GM08714 (cell line): ENCODE results near the gene GTPBP6.
"Not testable (repeated sequence)": the region's sequence is repeated elsewhere in the genome, so short reads cannot be mapped to it uniquely, and the experiment has no call there.

ENCODE experiments used
- H3K4me3 ChIP-seq: fragments of 200-500 bp; sonication (Bioruptor generic); 2 replicates; pipeline ENCODE4 v1.5.1; 2014; ENCODE audit warnings: mild to moderate bottlenecking, low read length, inconsistent platforms
- ZNF274 ChIP-seq: IDR thresholded peaks from 2 replicates; pipeline ENCODE4 v1.6.1; 2012; ENCODE audit warnings: mild to moderate bottlenecking, low read depth, low read length

GTPBP6 gene

DNA sequence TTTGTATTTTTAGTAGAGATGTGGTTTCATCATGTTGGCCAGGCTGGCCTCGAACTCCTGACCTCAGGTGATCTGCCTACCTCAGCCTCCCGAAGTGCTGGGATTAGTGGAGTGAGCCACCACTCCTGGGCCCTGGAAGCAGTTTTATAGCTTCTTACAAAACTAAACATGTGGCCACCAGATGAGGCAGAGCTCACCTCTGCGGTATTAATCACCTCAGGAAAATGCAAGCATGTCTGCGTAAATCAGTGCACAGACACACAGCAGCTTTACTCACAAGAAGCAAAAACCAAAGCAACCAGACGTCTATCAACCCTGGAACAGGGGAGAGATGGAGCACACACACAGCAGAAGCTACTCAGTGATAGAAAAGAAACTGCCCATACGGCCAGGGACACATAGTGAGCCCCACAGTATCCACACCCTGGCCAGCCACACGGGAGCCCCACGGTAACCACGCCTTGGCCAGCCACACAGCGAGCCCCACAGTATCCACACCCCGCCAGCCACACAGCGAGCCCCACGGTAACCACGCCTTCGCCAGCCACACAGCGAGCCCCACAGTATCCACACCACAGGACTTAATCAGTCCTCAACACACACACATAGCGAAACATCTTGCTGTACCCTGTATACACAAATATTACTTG, 37.9 kb upstream of the GTPBP6 start:
- TF ChIP-seq ZNF274: no peak
- no peak overlapping the region for H3K4me3 ChIP-seq

DNA sequence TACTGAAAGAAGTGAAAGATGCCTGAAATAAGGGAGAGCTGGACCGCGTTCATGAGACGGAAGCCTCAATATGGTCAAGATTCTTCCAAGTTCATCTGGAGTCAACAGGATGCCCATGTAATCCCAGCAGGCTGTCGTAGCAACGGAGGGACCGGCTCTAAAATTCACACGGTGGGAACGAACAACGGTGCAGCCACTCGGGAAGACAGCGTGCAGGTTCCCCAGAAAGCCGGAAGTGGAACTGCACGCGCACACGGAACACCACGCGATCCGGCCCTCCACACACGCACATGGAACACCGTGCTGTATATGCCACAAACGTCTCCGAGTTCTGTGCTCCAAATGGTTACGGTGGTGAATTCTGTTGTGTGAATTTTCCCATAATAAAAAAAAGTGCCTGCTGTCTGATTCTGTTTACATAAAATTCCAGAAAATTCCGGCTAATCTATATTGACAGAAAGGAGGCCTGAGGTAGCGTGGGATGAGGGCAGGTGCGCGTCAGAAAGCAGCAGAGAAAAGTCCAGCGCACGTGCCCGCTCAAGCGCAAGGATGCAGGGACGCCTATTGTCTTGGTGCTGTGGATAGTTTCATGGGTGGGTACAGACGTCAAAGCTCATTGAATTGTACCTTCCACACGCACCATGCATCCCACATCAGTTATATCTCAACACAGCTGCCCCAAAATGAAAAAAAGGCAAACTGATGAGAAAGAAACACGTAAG, 36.9 kb upstream of the GTPBP6 start:
- TF ChIP-seq ZNF274: no peak
- H3K4me3 ChIP-seq: no peak overlapping the region

DNA sequence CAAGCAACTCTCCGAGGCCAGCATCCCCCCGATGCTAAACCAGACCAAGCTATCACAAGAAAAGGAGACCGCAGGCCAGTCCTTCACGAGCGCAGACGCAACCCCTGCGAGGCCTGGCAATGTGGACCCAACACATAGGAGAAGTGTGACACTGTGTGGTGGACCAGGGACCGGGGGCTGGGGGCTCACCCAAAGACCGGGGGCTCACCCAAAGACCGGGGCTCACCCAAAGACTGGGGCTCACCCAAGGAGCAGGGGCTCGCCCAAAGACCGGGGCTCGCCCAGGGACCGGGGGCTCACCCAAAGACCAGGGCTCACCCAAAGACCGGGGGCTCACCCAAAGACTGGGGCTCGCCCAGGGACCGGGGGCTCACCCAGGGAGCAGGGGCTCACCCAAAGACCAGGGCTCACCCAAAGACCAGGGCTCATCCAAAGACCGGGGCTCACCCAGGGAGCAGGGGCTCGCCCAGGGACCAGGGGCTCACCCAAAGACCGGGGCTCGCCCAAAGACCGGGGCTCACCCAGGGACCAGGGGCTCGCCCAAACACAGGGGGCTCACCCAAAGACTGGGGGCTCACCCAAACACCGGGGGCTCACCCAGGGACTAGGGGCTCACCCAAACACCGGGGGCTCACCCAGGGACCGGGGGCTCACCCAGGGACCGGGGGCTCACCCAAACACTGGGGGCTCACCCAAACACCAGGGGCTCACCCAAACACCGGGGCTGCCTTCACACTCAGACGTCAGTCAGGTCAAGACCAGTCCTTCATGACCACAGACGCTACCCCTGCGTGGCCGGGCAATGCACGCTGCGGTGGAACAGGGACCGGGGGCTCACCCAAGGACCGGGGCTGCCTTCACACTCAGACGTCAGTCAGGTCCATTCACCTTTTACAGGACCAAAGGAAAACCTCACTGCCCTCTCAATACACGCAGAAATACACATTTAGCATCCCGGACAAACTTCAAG, 35.3 kb upstream of the GTPBP6 start:
- no peak overlapping the region for H3K4me3 ChIP-seq
- TF ChIP-seq ZNF274: no peak

DNA sequence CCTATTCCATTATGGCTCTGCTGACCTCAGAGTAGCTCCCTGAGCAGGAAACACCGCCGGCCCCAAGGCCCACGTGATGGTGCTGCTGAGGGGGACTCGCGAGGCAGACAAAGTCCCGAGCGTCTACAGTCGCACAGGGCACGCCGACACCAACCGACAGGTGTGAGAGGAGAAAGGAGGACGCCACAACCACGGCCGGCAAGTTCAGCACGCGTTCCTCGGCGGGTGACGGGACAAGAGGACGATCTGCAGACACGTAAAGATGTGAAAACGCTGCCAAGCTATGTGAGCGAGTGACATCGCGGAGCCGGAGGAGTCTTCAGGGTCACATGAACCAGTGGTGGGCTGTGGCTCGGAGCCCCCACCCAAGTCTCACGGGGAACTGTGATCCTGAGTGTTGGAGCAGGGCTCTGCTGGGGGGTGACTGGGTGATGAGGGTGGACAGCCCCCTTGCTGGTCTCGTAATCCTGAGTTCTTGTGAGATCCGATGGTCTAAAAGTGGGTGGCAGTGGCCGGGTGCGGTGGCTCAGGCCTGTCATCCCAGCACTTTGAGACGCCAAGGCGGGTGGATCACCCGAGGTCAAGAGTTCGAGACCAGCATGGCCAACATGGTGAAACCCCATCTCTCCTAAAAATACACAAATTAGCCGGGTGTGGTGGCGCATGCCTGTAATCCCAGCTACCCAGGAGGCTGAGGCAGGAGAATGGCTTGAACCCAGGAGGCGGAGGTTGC, 34.2 kb upstream of the GTPBP6 start:
- TF ChIP-seq ZNF274: no peak
- no peak overlapping the region for H3K4me3 ChIP-seq

DNA sequence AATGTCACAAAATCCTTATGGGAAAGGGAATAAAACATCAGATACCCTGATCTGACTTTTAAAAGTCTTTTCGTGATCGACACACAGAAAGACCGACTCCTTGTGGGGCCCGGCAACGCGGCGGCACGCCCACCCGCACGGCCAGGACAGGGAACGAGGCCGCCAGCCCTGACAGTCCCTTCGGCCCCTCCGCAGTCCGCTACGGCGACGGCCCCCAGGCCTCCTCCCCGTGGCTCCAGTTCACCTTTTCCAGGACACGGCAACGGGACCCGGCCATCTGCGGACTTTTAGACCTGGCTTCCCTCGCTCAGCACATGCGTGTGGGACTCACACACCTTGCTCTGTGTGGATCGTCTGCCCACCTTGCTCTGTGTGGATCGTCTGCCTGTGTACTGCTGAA, 33.6 kb upstream of the GTPBP6 start:
- no peak for TF ChIP-seq ZNF274
- H3K4me3 ChIP-seq: no peak overlapping the region

DNA sequence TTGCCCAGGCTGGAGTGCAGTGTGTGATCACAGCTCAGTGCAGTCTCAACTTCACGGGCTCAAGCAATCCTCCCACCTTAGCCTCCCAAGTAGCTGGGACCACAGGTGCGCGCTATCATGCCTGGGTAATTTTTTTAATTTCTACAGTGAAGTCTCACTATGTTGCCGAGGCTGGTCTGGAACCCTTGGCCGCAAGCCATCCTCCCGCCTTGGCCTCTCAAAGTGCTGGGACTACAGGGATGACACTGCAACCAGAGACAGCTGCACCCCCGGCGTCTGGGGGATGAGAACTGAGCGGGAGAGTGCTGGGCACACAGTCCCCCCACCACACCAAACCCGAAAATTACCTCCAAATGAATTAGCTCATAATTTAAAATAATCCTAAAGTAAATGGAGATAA, 33.1 kb upstream of the GTPBP6 start:
- H3K4me3 ChIP-seq: no peak overlapping the region
- no peak for TF ChIP-seq ZNF274

DNA sequence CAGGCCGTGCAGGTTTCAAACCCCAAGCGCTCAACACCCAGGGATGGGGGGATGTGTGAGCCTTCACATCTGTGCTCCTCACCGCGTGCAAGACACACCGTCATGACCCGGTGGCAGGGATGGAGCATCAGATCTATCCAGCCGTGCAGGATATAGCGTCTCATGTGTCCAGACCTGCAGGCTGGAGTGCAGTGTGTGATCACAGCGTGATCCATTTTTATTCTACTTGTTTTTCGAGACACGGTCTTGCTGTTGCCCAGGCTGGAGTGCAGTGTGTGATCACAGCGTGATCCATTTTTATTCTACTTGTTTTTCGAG, 32.7 kb upstream of the GTPBP6 start:
- H3K4me3 ChIP-seq: not testable (repeated sequence)

DNA sequence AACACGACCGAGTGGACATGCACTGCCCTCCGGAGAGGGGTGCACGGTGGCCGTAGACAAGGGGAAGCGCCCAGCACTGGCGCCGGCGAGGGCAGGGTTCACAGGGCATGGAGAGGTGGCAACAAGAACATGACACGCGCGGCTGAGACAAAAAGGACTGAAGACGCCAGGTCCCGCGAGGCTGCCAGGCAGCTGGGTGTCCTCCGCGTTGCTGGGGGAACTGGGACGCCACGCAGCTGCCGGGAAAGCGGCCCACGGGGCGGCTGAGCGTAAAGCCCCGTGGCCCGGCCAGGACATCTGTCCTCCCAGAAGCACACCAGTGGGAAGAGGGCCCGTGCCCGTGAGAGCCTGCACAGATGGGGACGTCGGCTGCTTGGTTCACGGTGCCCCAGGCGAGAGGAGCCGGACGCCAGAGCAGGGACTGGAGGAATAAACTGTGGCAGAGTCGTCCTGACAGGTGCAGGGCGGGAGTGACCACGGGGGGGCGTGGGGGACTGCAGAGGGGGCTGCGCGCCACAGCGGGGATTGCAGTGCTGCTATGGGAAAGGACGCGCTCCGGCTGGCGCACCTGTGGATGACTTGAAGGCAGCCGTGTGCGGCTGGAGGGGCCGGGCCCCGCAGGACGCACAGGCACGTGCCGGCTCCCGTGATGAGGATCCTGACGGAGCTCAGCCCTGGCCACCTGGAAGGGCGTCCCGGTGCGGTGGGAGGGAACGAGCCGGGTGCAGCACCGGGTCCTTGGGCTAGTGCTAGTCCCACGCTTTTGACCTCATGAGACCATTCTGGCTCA, 32.1 kb upstream of the GTPBP6 start:
- no peak overlapping the region for H3K4me3 ChIP-seq
- no peak for TF ChIP-seq ZNF274

DNA sequence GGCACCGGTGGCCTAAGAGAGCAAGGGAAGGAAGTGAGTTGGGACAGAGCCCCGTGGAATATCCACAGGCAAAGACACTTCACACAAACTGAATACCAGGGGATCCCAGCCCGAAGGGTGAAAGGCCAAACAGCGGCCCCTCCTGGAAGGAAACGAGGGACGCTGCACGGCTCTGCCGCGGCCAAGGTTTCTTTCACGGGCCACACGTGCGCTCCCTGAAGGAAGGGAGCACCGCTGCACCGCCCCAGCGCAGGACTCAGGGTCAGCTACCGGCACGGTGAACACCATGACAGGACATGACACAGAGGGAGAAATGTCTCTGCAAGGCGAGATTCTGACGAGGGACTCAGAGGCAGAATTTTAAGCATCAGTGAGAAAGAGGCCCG, 31.5 kb upstream of the GTPBP6 start:
- no peak overlapping the region for H3K4me3 ChIP-seq
- TF ChIP-seq ZNF274: no peak

DNA sequence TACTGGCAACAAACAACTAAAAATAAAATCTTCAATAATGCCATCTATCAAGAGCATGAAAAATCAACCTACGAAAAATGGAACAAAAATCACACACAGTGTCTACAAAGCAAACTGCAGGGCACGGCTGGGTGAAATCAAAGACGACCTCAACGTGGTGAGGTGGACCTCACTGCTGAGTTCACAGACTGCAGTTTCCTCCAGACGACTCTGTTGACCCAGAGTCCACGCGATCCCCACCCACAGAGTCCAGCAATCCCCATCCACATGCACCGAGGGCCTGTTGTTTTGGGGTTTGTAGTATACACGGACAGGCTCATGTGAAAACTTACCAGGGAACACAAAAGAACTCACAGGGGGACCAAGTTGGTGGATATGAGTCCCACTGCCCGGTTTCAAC, 31.1 kb upstream of the GTPBP6 start:
- no peak for TF ChIP-seq ZNF274
- H3K4me3 ChIP-seq: no peak overlapping the region

DNA sequence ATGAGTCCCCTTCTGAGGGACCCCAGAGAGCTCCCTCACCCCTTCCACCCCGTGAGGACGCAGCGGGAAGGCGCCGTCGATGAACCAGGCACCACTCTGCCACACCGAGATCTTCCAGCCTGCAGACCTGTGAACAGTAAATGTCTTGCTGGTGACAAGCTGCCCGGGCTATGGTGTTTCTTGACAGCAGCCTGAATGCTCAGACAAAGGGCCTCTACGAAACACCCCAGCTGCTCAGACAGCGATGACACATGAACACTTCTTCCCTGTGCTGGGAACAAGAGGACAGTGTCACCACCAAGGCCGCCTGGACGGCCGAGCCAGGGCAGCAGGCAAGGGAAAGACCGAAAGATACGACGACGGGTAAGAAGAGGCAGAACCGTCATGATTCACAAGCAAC, 30.6 kb upstream of the GTPBP6 start:
- H3K4me3 ChIP-seq: no peak overlapping the region
- TF ChIP-seq ZNF274: no peak

DNA sequence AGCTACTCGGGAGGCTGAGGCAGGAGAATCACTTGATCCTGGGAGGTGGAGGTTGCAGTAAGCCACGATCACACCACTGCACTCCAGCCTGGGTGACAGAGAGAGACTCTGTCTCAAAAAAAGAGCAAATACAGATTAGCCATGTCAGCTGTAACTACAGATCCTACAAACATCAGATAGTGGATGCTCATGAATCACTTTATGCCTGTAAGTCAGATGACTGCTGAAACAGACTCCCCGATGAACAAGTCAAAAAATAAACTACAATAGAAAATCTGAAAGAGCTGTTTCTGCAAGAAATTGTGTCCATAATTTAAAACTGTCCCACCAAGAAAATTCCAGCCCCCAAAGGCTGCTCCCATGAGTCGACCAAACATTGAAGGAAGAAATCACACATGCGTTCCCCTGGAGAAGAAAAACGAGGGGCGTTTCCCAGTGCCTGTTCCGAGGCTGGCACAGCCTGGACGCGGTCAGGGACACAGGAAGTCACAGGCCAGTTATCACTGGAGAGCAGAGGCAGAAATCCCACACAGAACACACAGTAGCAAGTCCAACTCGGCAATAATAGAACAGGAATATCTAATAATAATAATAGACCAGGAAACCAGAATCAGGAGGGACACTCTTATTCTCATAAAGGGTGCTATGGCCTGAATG, 30.0 kb upstream of the GTPBP6 start:
- H3K4me3 ChIP-seq: no peak overlapping the region
- TF ChIP-seq ZNF274: no peak
